GM19240 (cell line): ENCODE results near the gene PSD.

Experiments
- DNase-seq: peaks from one replicate; pipeline ENCODE4 v3.0.0; 2011; ENCODE audit warnings: low spot score; ENCODE audit not compliant: insufficient read length

PSD gene

DNA sequence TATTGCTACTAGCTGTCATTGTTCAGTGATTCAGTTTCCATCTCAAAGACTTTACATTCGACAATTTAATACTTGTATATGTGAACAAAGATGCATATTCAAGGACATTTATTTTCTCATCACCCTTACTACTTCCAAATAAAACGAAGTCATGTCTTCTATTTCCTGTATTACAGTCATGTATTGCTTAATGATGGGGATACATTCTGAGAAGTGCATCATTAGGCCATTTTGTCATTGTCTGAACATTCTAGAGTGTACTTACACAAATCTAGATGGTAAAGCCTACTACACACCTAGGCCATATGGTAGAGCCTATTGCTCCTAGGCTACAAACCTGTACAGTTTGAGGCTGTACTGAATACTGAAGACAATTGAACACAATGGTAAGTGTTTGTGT, 26.3 kb upstream of the PSD start:
- no peak for DNase-seq

DNA sequence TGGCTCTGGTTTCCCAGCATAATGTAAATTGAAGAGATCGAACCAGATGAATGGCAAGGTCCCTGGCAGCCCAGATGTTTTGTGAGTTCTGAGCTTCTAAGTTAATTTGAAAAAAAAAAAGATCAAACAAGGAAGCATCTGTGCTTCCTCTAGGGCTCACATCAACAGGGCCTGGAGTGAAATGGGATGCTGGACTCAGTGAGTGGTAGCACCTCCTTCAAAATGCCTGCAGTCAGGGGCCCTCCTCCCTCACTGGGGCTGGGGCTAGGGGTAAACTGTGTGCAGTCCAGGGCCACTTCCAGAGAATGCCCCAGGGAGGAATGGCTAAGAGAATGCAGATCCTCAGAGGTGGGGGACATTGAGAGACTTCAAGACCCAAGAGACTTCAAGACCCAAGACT, 19.8 kb upstream of the PSD start:
- DNase-seq = no peak

DNA sequence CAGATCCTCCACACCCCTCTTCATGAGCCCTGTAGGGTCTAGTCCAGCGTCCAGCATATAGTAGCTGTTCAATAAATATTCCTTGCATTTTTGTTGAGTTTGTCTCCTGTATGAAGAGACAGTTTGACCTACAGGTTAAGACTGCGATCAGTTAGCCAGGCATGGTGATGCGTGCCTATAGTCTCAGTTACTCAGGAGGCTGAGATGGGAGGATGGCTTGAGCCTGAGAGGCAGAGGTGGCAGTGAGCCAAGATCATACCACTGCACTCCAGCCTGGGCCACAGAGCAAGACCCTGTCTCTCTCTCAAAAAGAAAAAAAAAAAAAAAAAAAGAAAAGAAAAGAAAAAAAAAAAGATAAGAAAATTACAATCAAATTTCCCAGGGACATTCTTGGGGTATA, 18.9 kb upstream of the PSD start:
- DNase-seq = no peak

DNA sequence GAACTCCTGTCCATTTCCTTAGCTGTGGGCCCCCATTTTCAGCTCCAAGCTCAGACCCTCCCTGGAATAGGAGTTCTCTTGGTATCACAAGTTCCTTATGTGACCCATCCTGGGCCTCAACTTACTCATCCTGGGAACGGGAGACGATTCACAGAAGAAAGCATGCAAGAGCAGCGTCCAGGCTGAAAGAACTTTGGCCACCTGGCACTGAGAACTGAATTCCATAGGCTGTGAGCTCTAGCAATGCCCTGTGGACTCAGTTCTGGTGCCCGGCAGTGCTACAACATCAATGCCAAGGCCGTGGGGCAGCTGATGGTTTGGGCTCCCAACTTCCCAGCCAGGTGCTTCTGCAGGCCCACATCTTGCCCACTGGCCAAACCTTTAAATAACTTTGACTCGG, 17.7 kb upstream of the PSD start:
- DNase-seq = no peak

DNA sequence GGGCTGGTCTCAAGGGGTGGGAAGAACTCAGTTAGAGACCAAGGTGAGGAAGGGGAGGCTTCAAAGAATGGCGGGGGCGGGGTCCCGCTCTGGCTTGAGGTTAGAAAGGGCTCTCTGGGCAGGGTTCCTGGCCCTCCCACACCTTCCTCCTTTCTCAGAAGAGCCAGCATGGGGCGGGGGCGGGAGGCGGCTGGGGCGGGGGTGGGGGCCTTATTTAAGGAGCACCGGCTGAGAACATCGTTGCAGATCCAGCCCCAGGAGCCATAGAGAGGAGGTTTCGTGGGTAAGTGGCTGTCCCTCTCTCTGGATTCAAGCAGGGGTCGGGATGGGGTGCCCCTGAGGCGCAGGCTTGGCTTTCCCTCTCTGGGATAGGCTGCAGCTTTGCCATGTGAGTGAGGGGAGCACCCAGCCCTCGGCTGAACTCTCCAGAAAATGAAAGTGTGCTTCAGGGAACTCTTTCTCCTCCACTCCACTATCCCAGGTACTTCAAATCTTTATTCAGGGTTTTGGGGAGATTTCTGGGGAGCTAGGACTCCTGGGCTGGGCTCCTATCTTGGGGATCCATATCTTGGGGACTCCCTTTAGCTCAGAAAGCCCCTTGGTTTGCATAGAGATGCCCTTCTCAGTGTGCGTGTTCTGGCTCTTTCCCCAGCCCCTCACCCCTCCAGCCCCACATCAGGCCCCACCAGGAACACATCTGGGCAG, 17.1 kb upstream of the PSD start:
- DNase-seq = no peak

DNA sequence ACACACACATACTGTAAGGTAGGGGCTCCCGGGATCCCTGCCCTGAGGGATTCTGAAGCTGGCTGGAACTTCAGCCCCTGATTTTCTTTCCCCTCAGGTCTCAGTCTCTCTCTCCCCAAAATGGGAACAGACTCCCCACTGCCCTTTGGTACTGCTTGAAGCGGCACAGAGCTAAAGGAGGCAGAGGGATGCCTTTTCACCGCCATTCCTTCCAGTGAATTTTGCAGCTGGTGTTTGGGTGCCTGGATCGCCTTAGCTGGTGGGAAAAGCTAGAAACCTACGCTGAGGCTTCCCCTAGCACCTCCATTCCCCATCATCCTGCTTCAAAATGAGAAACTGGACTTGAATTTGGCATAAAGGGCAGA, 16.5 kb upstream of the PSD start:
- no peak for DNase-seq

DNA sequence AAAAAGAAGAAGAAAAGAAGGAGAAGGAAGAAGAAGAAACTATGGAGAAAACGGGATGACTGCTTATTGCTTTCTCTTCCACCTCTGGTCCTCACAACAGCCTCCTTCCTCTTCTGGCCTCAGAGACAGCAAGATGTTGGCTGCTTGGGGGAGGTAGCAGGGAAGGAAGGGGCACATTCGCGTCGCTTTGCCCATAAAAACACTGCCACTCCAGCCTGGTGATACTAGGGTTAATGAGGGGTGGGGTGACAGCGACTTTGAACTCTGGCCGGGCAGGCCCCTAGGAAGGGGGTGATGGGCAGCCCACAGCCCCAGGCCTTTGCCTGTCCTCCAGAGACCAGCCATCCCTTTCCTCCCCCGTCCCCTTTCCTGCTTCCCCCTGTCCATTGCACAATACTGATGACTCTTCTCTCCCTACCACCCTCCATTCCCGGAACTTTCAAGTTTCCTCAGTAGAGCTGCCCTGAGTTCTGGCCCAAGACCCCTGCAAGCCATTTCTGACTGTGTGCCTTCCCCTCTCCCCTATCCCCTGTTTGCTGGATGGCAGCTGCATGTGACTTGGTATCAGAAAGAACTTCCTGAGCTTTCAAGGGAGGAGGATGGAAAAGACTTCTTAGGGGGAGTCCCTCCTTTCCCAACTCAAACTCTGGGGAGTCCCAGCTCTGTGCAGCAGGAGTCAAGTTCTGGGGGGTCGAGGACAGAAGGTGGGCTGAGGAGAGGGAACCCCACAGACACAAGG, 16.0 kb upstream of the PSD start:
- DNase-seq = no peak

DNA sequence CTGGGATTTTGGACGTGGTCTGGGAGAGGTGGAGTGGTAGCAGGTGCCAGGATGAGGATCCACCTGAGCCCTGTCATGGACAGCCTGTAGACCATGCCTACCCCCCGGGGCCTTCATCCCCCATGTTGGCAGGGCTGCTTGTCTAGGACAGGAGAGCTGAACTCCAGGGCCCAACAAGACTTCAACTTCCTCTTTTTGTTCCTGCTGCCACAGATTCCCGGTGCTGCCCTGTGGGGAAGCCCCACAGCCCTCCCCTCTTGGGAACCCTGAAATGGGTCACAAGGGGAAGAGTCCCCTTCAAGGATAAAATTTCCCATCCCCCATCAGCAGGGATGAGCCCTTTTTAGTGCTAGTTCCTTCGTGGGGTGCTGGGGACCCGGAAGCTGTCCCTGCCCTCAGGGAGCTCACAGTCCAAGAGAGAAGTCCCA, 15.0 kb upstream of the PSD start:
- DNase-seq = no peak

DNA sequence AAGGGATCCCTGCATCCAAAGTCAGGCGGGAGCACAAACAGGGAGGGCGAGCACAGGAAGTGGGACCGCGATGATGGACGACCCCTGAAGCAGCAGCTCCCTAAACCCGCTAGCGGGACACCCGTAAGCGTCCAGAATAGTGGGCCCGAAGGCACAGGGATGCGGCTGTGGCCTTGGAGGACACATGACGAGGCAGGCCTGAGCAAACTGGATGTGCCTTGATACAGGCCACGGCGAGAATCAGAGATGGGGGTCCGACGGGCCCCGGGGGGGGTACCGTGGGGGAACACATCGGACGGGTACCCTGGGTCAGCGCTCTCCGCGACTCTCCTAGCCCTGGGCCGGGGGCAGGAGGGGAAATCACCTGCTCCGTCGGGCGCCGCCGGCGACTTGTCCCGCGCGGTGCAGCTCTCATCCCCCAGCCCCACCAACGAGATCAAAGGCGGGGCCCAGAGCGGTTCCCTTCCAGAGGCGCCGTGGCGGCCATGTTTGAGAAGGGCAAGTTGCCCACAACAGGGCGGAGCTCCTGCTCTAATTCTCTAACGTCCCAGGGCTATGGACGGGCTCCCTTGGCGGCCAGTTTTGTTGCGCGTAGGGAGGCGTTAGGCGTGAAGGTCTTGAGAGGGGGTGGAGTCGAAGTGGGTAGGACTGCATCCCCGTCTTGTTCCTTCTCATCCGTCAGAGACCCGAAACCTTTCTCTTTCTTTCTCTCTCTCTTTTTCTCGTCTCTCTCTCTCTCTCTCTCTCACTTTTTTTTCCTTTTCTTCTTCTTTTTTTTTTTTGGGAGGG, 13.8 kb upstream of the PSD start, which contains the start of gene CUEDC2:
TSS of gene CUEDC2 (minus strand) at position 413 of the 789 bp plus-strand sequence. CDS start 7,386 bp downstream, outside the sequence.
- DNase-seq = peak; percentile 89

DNA sequence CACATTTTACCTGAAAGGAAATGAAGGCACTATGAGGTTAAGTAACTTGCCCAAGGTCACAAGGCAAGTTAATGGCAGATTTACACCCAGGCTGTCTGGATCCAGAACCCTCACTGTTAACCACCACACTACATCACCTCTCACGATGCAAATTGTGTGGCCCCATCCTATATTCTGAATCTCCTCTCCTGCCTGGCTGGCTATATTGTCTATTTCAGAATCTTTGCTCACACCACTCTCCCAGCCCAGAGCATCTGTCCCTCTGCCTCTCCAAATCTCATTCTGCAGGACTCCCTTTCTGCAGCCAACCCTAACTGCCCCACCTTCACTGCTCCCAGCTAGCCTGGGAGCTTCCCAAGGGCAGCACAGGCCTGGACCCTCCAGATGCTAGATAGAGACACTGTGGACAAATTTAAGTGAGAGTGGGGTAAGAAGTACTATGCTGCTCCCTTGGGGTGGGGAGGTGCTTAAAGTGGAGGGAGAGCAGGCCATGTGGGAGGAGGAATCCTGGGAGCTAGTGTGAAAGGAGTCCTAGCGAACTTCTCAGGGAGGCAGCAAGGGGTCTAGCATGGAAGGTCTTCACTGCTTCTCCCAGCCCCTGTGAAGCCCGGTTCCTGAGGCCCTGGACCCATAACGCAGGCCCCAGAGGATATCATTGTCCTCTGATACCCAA, 13.0 kb upstream of the PSD start:
- DNase-seq = no peak

DNA sequence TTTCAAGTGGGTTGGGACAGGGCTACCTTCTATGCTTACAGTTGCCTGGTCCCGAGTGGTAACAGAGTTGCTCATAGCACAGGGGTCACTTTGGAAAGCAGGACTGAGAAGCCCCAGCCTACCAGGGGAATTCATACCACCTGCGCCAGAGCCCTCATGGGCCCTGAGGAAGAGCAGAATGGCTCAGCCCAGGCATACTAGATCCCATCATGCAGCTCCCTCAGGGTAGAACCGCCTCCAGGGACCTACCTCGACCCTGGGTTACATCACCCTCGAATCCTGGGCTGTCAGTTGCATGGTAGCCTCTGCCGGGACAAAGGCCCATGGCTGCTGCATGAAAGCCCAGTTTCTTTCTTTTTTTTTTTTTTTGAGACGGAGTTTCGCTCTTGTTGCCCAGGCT, 10.9 kb upstream of the PSD start:
- DNase-seq = no peak

DNA sequence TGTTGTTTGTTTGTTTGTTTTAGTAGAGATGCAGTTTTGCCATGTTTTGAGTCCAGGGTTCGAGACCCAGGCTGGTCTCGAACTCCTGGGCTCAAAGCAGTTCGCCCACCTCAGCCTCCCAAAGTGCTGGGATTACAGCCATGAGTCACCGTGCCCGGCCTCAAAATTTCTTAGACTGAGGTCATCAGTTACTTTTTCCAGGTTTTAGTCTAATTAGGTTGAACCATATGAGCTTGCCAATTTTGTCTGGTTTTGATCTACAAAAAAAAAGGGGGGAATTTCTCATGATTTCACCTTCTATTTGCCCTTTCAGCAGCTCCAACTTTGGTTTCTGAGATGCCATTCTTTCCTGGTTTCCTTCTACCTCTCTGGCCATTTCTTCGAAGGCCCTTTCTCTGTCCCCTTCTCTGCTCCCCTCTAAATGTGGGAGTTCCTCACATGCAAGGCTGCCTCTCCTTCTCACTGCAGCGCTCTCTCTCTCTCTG, 8.3 kb upstream of the PSD start:
- no peak for DNase-seq

DNA sequence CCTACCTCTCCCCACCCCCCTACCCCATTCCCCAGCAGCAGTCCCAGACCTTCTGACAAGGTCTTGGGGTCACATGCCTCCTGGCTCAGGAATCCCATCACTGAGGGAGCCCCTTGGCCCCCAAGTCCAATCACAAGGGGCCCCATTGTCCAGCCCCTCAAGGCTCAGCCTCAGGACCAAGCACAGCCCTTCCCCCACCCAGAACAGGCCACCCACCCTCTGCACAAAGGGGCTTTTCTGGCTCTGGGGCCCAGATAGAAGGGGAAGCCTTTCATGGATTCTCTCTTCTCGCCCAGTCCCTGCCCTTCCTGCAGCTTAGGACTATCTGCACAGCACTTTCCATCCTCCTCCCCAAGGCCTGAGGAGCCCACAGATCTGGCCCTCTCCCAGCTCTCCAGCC, 6.9 kb upstream of the PSD start:
- DNase-seq = no peak

DNA sequence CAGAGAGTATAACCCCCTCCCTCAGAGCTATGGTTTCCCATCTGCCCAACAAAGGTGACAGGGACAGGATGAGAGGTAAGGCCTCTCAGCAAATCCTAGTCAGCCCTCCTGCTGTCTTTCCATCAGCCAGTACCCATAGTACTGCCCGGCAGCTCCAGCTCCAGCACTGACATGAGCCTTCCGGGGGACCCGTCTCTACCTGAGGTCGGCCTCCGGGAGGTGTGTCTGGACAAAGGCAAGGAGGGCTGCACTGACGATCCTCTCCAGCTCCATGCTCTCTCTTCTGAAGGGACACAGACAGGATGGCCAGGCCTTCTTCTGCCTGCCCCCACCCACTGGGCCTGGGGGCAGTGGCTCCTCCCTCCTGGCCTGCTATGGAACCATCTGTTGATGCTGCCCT, 6.3 kb upstream of the PSD start:
- no peak for DNase-seq

DNA sequence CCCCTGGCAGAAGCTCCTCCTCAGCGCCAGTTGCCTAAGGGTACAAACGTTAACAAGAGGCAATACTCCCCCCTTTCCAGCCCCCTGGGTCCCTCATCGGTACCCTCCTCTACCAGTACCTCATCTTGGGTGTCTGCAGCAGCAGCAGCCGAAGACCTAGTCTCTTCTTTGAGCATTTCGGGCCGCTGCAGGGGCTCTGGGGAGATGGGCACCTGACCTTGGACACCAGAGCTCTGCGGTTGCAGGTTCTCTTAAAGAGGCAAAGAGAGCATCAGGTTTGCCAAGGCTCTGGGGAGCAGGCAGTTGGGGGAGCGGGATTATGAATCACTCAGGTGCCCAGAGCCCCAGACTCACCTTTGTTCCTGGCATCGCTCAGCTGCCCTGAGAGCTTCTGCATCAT, 5.6 kb upstream of the PSD start:
- DNase-seq = no peak

DNA sequence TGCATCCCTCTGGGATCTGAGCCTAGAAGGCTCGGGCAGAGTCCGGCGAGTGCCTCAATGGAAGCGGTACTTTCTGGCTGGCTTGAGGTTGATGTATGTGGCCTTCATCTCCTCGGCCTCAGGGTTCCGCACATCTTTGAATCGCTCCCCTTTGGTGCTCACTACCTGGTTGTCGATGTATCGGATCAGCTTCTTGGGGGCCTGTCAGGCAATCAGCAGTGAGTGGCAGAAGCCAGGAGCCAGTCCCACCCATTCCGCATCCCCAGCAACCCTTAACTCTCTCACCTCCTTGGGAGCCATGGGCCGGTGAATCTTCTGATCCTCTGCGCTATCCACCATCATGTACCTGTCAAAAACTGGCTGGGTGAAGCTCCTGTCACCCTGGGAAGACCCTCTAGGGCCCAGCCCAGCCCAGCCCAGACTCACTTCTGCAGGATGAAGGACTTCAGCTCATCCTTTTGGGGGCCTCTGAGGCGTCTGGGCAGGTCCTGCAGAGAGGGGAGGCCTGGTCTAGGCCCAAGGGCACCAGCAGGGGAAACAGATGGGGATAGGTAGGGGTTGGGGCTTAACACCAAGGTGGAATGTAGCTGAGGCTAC, 4.9 kb upstream of the PSD start:
- no peak for DNase-seq

DNA sequence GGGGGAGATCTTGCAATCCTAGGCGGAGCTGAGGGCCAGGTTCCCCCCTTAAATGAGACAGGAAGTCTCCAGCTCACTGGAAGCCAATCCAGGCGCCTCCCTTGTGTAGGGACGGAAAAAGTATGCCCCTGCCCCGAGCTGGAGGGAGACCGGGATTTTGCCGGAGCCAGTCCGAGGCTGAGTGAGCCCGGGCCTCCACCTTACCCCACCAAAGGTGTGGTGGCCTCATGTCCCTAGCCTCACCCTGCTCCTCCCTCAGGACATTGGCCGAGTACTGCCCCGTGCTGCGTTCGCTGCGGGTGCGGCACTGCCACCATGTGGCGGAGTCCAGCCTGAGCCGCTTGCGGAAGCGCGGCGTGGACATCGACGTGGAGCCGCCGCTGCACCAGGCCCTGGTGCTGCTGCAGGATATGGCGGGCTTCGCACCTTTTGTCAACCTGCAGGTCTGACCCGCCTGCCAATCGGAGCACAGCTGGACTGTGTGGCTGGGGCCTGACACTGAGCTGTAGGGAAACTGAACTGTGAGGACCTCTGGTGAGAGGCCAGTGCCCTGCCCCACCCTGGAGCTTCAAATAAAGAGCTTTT, 4.1 kb upstream of the PSD start:
- no peak for DNase-seq

DNA sequence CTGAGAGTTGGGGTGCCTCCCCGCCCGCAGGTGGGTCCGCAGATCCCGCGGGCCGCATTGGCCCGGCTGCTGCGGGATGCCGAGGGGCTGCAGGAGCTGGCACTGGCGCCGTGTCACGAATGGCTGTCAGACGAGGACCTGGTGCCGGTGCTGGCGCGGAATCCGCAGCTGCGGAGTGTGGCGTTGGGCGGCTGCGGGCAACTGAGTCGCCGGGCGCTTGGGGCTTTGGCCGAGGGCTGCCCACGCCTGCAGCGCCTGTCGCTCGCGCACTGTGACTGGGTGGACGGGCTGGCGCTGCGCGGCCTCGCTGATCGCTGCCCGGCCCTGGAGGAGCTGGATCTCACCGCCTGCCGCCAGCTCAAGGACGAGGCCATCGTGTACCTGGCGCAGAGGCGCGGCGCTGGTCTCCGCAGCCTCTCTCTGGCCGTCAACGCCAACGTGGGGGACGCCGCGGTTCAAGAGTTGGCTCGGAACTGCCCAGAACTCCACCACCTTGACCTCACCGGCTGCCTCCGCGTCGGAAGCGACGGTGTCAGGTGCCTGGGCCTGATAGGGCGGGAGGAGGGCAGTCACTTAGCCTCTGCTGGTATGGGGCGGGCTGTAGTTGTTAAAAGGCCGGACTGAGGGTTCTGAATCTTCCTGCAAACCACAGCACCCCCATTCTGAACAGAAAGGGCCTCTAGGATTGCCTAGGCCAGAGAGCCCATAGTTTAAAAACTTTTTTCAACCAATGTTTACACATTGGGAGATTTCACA, 3.4 kb upstream of the PSD start:
- no peak for DNase-seq

DNA sequence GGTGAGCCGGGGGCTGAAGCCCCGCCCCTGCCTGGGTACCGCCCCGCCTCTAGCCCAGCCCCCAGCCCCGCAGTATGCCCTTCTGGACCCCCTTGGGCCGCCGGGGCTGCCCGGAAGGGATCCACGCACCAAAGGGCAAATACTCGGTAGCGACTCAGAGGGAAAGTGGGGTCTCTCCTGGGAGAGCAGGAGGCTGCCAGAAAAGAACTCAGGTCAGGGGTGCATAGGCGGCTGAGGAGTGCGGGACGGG, 2.8 kb upstream of the PSD start:
- DNase-seq = no peak

DNA sequence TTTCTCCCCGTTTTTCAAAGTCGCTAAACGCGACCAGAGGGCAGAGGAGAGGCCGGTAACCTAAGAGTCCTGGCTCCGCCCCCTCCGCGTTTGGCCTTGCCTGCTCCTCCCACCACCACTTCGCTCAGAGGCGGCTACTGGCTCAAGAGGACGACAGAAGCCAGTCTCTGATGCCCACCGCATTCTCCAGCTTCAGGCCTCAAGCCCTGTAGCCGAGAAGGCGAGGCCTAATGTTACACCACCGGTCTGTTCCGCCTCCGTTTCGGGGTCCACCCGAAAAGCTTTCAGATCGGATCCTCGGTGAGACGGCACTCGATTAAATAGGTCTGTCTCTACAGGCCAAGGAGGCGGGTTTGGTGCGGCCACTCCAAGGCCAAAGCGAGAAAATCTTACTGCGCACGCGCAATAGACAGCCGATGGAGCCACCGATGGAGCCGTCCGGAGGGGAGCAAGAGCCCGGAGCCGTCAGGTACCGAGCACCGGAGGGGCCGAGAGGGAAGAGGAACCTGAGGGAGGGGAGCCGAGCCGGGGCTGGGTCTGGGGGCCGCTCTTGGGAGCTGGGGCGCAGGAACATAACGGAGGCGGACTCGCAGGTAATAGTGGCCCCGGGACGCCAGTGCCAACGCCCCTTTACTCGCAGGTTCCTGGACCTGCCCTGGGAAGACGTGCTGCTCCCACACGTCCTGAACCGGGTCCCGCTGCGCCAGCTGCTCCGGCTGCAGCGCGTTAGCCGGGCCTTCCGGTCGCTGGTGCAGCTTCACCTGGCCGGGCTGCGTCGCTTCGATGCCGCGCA, 2.3 kb upstream of the PSD start, which contains the start of gene FBXL15:
TSS of gene FBXL15 (plus strand) at position 123 of the 793 bp plus-strand sequence. CDS start at position 417, 294 bp downstream.
- DNase-seq = peak; percentile 97
